ENCODE data around the gene TMEM63B. TPM values are rescaled to one million over a fixed set of nuclear protein-coding genes. Genes with fewer than 3 reads are reported as not detected.

Gene TMEM63B
- total RNA-seq, 2 experiments from 2014 or later: 16.0 to 17.8 TPM

DNA sequence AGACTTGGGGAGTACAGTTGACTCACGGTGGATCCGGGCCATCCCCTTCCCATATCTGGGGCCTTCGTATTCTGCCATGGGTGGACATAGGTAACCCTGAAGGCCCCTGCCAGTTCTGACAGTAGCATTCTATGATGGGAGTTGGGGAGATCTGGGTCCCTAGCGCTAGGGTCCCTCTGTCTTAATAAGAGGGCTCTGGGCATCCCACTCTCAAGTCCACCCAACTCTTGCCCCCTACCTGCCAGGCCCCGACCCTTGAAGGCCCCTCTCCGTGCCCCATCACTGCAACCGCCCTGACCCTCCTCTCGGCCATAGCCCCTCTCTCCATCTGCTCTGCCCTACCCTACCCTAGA, 24.7 kb downstream of the TMEM63B start:
- ChIA-PET POLR2A (no interaction called here), CTCF (interaction anchor here (0.6 to 4.0 kb wide), 5 partner anchors 10 to 55 kb away, joined by 3 to 16 read pairs (median 4); no protein-coding TSS in a partner anchor)

GRCh38 chr6:44152533-44152932, 25.2 kb downstream of the TMEM63B start:
- POLR2A ChIA-PET: no interaction called here
- CTCF ChIA-PET: interaction anchor here (0.6 to 1.1 kb wide), 3 partner anchors 20 to 54 kb away, joined by 3 to 4 read pairs (median 3); no protein-coding TSS in a partner anchor

- ChIA-PET CTCF (interaction anchor here (2.1 kb wide), 1 partner anchor 58 kb away, joined by 8 read pairs; no protein-coding TSS in a partner anchor), POLR2A (no interaction called here)
Observed at GRCh38 chr6:44154067-44154466, 26.7 kb downstream of the TMEM63B start.

DNA sequence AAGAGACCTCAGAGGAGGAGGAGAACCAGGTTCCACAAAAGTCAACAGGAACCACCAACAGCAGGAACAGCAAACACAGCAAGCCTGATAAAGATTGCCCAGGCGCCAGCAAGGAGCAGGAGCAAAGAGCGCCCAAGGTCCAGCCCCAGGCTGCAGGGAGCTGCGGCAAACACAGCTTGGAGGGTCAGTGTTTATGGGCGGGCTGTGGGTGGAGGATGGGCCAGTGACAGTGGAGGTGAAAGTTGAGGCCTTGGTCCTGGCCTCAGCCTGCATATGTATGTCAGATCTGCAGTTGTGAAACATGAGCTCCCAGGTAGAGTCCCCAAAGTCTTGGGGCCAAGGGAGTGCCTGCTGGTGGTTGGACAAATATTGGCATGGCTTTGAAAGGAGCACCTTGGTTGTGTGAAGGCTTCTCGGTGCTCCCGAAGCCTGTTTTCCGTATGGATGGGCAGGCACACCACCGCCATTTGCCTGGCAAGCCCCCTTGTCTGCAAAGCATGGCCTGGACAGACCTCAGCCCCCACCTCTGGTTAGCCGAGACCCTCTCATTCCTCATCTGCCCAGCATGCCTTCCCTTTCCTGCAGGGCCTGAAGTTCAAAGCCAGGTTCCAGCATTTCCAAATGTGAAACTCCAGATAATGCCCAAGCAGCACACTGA, 29.3 kb downstream of the TMEM63B start:
- POLR2A ChIA-PET: no interaction called here
- CTCF ChIA-PET: interaction anchor here (0.8 kb wide), 1 partner anchor 78 kb away, joined by 3 read pairs; no protein-coding TSS in a partner anchor

- ChIA-PET CTCF (no interaction called here), POLR2A (no interaction called here)
Observed at GRCh38 chr6:44157152-44157521, 29.8 kb downstream of the TMEM63B start.

DNA sequence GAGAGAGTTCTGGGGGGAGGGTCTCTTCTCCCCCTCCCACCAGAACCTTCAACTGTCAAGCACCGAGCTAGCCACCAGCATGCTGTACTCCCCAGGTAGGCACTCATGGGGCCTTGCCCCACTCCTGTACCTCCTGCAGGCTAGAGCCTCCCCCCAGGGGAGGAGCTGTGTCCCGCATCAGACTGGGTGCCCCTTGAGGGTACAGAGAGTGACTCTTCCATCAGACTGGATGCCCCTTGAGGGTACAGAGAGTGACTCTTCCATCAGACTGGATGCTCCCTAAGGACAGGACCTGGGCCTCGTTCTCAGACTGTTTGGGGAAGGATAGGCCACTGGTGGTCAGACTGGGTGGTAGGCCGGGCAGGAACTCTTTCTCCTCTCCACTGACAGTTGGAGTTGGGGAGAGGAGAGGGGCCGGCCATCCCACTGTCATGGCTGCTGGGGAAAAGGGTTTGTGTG, 31.4 kb downstream of the TMEM63B start, which contains the start of gene CAPN11:
Gene CAPN11 (plus strand): TSS at position 51 of the 459 bp plus-strand sequence. CDS start 29 bp downstream, at position 80.
- ChIA-PET POLR2A (no interaction called here), CTCF (no interaction called here)

DNA sequence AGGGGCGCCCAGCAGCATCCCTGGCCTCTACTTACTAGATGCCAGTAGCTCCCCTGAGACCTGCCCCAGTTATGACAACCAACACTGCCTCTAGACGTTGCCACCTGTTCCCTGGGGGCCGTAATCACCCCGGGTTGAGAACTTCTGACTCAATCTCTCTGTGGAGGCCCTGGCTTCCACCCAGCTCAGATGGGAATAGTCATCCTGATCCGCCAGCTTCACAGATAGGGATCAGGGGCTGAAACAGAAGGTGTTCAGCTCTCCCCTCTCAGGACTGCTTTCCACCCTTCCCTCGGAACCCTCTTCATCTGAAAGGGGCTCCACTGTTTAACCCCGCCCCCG, 34.6 kb downstream of the TMEM63B start:
- ChIA-PET CTCF (interaction anchor here (1.0 to 3.4 kb wide), 4 partner anchors 10 to 176 kb away, joined by 3 to 15 read pairs (median 4); no protein-coding TSS in a partner anchor), POLR2A (no interaction called here)

DNA sequence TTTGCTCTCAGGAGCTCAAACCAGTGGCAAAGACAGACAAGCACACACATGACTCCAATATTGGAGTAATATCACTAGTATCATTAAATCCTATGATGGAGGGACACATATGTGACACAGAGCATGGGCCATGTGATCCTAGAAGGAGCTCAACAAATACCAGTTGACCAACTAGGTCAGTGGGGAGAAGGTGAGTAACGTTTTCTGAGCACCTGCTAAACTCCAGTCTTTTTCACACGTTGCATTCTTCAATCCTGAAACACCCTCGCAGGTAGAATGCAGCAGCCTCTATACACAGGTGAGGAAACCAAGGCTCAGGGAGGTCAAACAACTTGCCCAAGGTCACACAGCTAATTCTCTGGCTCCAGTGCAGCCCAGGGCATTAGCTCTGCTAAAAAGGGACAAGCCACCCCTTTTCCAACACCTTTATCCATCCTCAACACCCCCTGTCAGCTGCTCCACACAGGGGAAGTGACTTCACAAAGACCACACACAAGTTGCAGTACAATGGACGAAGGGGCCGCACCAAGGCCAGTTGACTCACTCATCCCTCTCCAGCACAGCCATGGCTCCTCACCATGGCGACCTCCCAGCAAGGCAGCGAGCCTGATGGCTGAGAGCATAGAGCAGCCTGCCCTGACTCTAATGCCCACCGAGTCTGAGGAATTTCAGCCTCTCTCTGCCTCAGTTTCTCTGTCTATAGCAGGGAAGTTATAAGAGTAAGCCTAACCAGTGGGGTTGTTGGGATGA, 35.7 kb downstream of the TMEM63B start:
- ChIA-PET CTCF (interaction anchor here (3.4 kb wide), 1 partner anchor 9 kb away, joined by 15 read pairs; no protein-coding TSS in a partner anchor), POLR2A (no interaction called here)

- CTCF ChIA-PET: no interaction called here
- POLR2A ChIA-PET: no interaction called here
Observed at GRCh38 chr6:44166116-44166515, 38.8 kb downstream of the TMEM63B start.

DNA sequence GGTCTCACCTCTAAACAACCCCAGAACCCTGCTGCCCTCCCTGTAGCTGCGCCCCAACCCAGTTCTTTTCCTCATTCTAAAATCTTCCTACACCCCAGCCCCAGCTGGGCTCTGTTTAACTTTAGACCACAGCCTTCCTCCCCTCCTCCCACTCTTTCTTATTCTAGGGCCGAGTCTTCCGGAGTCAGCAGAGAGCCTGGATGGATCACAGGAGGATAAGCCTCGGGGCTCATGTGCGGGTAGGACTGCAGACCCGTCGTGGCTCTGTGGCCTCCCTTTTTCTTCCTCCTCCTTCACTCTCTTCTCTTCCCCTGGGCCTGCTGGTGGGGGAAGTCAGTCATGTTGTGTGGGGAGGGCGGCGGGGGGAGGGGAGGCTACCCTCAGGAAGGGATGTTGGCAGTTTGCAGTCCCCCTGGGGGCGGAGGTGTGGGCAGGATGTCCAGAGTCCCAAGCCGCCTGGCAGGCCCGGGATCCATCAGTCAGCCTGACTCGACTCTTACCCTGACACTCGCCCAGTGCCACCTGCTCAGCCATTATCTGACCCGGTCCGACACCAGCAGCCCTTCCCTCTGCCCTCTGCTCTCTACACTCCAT, 39.3 kb downstream of the TMEM63B start:
- ChIA-PET POLR2A (no interaction called here), CTCF (interaction anchor here (0.7 to 1.0 kb wide), 2 partner anchors 61 to 138 kb away, joined by 3 to 5 read pairs; no protein-coding TSS in a partner anchor)

GRCh38 chr6:44167567-44167966, 40.2 kb downstream of the TMEM63B start:
- ChIA-PET CTCF (interaction anchor here (0.7 to 1.0 kb wide), 2 partner anchors 60 to 138 kb away, joined by 3 to 5 read pairs; no protein-coding TSS in a partner anchor), POLR2A (no interaction called here)

DNA sequence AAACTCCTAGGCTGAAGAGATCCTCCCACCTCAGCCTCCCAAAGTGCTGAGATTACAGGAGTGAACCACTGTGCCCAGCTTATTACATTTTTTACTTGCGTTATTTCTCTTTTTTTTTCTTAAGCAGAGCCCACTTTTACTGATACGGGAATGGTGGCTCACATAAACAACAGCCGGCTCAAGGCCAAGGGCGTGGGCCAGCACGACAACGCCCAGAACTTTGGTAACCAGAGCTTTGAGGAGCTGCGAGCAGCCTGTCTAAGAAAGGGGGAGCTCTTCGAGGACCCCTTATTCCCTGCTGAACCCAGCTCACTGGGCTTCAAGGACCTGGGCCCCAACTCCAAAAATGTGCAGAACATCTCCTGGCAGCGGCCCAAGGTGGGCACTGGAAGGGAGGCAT, 41.8 kb downstream of the TMEM63B start:
- CTCF ChIA-PET: interaction anchor here (1.0 kb wide), 1 partner anchor 73 kb away, joined by 3 read pairs; no protein-coding TSS in a partner anchor

GRCh38 chr6:44169886-44170570, 42.7 kb downstream of the TMEM63B start:
- POLR2A ChIA-PET: no interaction called here

More for the DNA sequence above, 41.8 kb downstream of the TMEM63B start:
- POLR2A ChIA-PET: interaction anchor here (0.6 kb wide), 1 partner anchor 29 kb away, joined by 8 read pairs; no protein-coding TSS in a partner anchor

DNA sequence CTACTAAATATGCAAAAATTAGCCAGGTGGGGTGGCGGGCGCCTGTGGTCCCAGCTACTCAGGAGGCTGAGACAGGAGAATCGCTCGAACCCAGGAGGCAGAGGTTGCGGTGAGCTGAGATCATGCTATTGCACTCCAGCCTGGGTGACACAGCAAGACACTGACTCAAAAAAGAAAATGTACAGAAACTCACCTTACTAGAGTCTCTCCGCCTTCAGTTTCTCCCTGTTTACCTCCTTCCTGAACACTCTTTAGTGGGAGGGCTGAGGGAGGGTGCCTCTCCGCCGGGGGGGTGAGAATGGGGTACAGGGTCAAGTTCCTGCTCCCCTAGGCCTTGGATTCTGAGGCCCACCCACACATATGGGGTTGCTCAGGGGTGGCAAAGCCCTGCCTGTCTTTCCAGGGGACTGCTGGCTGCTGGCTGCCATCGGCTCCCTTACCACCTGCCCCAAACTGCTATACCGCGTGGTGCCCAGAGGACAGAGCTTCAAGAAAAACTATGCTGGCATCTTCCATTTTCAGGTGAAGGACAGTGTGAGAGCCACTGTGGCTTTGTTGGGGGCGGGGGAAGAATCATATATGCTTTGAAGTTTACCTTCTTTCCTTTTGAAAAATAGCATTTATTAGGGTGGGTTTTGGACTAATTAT, 44.7 kb downstream of the TMEM63B start:
- POLR2A ChIA-PET: interaction anchor here (1.3 kb wide), 1 partner anchor 52 kb away, joined by 6 read pairs; the partner anchor contains the start of gene SLC29A1
- CTCF ChIA-PET: interaction anchor here (0.8 to 3.1 kb wide), 13 partner anchors 9 to 172 kb away, joined by 3 to 18 read pairs (median 5); partner anchors contain the start of gene SLC35B2

More at GRCh38 chr6:44169886-44170570, 42.7 kb downstream of the TMEM63B start:
- CTCF ChIA-PET: interaction anchor here (1.0 kb wide), 1 partner anchor 74 kb away, joined by 3 read pairs; no protein-coding TSS in a partner anchor

GRCh38 chr6:44172731-44173500, 45.6 kb downstream of the TMEM63B start:
- ChIA-PET CTCF (interaction anchor here (0.5 to 3.1 kb wide), 18 partner anchors 10 to 1365 kb away, joined by 3 to 18 read pairs (median 4); partner anchors contain the start of gene SLC35B2), POLR2A (interaction anchor here (1.3 kb wide), 1 partner anchor 51 kb away, joined by 6 read pairs; the partner anchor contains the start of gene SLC29A1)

DNA sequence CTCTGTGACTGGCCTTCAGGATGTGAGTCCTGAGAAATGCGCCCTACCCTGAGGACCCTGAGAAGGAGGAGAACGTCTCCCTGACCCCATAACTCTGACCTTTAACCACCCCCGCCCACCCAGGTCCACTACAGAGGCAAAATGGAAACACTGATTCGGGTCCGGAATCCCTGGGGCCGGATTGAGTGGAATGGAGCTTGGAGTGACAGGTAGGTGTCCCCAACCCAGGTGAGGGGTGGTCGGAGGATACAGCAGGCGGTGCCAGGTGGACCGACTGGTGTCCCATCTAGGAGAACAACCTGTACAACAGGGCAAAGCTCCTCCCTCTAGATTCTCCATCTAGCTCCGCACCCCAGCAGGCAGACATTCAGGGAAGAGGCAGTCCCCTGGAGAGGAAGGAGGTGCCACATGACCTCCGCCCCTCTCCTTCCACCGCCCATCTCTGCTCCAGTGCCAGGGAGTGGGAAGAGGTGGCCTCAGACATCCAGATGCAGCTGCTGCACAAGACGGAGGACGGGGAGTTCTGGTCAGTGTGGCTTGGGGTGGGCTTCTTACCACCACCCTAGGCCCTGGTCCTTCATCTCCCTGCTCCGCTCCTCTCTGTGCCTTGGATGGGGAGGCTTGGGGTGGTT, 48.9 kb downstream of the TMEM63B start:
- ChIA-PET POLR2A (no interaction called here), CTCF (interaction anchor here (1.5 to 1.6 kb wide), 2 partner anchors 42 to 81 kb away, joined by 3 to 5 read pairs; no protein-coding TSS in a partner anchor)

Measured in activated CD8-positive, alpha-beta memory T cell treated with anti-CD3 and anti-CD28 coated beads for 36 hours (primary cell).